SH-SY5Y (cell line): Measurements from ENCODE around the gene EIF1AD.

Experiments used
- GATA2 ChIP-seq: IDR thresholded peaks from 2 replicates; pipeline ENCODE4 v1.6.1; 2011; ENCODE audit warnings: mild to moderate bottlenecking, low read depth, low read length
- GATA3 ChIP-seq: IDR thresholded peaks from 2 replicates; pipeline ENCODE4 v1.6.1; 2011; ENCODE audit warnings: low read depth, mild to moderate bottlenecking, low read length, moderate library complexity

DNA sequence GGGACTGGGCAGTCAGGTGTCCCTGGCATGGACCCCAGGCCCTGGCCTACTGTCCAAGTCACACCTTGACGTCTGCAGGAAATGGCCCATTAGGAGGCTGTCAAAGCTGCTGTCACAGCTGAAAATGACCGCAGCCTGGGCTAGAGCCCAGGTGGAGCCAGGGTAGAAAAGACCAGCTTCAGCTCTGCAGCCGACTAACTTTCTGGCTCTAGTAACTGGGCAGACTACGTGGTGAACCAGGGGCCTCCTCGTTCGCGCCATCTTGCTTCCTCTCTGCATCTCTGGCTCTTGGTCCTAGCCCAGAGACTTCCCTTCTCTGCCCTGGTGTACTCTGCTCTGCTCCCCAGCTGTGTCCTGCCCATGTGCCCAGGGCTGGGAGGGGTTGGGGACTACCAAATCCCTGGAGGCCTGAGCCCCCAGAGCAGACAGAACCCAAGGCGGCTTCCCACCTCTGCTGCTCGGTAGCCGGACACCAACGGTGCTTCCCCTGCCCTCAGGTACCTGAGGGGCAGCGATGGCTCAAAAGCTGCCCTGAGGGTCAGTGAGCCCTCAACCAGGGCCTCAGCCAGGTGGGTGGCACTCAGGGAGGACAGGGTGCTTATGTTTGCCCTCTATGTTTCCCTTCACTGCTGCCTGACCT lies 20.7 kb downstream of the EIF1AD start:
- TF ChIP-seq GATA2 (no peak), GATA3 (no peak)
